Hematopoietic multipotent progenitor cell treated with erythropoietin and hydrocortisone succinate and interleukin-3 and kit ligand, for 17 days (in vitro differentiated cells): Measurements from ENCODE around the gene MYZAP.

ENCODE experiments used
- DNase-seq: peaks from one replicate; pipeline ENCODE4 v3.0.0-alpha.2; 2015; ENCODE audit warnings: low spot score

Gene MYZAP

DNA sequence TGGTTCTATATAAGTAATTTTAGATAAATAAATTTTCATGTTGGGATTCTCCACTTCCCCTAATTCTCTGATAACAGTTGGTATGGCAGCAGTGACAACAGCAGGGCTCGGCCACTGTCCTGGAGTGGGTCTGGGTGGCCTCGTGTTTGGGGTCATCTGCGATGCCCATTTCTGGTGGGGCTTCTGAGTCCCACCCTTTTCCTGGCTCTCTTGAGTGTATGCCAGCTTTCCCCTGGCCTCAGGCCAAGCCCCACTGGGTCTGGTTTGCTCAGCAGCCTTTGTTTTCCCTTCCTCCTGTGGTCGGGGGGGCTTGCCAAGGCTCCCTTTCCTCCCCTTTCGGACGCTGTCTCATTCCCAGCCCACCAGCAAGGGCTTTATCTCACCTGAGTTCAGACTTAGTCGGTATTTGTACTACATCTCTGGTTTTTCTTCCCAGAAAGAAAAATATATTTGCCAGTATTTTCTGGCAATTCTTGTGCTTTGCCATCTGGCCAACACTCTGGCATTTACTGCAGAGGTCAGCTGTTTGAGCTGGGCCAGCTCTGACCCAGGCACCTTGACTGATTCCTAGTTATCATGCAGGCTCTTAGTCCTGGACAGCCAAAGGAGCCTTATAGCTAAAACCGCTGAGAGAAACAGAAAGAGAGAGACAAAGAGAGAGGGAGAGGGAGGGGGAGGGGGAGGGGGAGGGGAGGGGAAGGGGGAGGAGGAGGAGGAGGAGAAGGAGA is 35.2 kb downstream of the MYZAP start:
- no peak for DNase-seq

DNA sequence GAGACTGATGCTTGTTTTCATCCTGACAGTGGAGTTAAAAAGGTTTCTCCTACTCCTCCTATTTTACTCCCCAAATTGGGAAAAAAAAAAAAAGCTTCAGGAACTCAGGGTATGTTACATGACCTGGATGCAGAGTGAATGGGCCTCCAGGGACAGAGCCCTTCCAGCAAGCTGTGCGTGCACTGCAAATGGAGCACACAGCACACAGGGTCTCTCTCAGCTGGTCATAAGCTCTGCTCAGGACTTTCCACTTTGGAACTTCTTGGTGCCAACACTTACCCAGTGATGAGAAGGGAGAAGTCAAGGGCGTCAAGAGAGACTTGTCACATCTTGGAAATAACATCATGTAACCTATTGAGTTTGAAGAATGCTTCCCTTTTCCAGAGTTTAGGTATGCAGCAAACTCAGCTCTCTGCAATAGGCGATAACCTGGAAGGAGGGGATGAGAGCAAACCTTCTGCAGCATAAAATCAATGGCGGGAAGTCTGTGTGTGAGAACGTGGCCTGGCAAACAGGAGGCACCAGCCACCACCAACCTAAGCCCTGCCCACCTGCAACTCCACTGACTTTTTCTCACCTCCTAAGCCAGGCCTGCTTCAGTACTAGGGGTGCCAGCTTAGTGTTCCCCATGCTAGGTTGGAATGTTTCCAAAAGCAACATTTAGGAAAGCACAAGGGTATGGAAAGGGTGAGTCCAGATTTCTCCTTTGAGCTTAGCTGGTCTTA is 39.8 kb downstream of the MYZAP start:
- no peak for DNase-seq

DNA sequence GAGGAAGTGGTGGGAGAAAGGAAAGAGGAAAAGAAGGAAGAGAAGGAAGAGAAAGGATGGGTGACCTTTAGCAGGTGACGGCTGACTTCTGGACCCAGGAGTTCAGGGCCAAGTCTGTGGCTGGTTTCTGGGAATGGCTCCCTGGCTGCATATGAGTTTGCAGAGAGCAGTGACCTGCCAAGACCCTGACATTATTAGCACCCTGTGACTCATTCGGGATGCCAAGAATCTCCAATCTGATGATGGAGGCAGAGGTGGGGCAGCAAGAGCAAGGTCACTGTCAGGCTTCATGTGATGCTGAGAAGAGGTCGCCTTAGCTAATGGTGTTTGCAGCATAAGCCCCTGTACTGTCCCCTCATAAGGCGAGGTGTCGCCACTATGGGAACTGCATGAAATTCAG is 42.6 kb downstream of the MYZAP start:
- no peak for DNase-seq

DNA sequence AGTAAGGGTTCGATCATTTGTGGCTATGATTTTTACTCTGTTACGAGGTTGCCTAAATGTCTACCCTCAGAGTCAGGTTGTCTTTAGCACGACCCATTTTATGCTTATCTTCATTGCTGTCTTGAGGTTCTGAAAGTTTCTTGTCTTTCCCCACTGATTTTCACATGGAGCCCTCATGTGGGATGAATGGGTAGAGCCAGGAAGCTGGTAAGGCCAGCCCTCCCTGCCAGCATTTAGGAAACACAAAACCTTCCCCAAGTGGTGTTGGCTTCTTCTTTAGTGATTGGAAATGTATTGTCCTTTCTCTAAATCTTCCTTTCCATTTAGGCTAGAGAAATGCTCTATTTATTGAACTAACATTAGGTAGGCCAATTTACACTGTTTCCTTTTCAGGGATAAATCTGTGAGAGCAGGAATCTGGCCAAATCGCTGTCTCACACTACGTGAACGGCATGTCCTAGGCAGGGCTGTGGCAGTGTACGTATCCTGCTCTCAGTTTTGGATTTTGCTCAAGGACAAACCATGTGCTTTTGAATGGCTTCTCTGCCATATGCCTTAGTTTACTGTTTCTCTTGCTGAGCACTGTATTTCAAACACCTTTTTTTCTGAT is 43.7 kb downstream of the MYZAP start:
- DNase-seq: no peak

DNA sequence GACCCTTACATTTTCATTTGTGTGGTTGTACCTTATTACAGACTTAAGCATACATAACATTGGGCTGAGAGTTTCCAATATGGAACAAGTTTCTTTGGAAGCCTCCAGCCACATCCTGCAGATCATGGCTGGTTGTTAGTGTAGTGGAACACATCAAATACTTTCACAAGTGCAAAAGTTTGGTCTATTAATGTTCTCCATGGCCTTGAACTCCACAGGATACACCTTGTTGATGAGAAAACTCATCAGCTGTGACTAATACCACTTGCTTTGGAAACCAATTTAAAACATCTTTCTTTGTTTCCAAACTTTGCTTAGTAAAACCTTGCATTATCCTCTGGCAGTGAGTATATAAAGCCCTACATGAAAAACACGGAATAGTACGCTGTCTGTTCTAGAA is 46.1 kb downstream of the MYZAP start:
- no peak for DNase-seq

DNA sequence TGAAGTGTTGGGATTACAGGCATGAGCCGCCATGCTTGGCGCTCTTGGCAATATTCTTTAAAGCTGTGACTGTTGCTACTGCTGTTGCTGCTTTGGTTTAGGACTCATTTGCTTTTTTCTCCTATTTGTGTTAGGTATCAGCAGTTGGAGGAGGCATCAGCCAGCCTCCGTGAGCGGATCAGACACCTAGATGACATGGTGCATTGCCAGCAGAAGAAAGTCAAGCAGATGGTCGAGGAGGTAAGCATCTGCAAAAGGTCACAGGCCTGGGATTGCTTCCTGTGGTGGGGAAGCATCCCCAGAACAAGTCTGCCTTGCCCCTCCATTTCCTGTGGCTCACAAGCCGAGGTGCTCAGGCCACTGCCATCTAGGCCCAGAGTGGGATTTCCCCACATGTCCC is 47.6 kb downstream of the MYZAP start:
- DNase-seq: no peak

DNA sequence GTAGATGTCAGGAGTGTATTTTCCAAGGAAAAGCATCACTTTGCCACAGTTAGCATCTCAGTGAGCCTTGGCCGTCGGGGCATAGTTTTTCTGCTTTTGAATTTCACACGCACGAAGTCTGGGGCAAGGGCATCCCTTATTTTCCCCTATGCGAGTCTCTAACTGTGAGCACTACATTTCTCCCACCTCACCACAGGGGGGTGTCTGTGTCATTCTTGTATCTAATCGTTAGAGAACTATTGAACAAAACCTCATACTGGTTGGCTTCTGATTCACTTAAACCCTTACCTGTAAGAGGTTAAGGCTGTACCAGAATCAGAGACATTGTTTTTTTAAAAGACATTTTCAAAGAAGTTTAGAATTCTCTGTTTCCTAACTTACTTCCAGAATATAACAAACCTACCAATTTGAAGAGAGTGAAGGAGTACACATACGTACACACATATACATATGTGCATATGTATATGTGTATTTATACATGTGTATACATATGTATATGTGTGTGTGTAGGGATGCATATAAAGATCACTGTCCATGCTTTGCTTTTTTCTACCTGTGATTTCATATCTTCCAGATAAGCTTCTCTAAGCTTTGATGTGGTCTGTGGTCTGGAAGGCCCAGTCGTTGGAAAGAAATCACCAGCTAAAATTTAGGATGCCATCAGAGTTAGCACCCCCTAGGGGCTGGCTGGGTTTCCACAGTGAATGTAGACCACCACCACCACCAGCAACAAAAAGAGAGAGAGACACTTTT is 49.4 kb downstream of the MYZAP start:
- DNase-seq: no peak

DNA sequence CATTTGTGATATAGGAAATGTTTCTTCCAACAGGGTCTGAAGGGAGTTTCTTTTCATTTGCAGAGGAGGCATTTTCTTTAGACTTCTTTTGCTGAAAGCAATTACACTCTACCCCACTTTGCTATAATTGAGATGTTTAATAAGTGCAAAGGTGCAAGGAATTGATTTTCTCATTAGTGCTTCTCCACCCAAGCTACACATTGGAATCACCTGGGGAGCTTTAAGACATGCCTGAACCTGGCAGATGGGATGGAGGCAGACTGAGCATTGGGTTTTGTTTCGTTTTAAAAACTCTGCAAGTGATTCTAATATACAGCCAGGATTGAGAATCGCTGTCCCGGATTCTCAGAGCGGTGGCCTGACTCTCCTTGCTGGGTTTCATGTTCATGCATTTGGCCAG is 52.1 kb downstream of the MYZAP start:
- DNase-seq: no peak

DNA sequence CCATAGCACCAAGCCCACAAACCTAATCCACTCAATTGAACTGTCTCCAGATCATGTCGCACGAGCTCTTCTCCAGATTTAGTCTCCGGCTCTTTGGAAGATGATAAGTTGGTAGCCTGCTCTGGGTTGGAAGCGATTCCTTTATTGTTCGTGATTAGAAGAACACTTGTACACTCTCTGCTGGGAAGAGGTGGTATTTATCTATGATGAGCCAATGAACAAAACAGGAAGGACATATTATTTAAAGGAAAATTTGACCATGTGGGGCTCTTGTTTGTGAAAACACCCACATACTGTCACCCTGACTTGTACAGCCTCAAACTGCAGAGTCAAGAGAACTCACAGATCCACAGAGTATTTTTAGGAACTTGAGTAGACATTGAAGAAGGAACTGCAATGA is 54.4 kb downstream of the MYZAP start:
- DNase-seq: no peak

DNA sequence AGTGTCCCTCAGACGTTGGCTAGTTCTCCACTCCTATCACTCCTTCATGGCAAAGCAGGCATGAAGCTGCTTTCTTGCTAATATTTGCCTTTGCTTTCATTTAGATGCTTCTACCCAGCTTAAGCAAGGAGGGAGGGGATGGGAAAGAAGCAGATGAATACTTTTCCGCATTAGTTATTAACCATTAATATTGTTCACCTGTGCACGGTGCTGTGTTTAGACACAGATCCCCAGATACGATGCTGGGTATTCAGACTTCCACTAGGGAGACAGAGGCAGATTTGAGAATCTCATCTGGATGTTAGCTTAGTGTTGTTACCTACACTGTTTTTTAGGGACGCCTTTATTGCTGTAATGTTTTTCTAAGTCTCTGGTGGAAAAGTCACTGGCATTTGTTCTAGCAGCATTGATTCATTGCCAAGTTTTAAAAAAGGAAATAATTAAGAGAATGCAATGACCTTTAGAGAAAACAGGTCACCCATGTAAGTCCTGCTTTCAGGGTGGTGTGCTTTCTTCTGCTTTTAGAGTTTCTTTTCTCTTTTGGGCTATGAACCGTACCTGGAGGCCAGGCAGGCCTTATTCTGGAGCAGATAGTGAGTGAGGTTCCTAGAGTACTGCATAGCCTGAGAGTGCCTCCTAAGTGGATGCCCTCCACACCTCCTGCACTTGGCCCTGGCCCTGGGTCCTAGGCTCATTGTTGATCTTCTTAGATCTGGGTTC is 55.5 kb downstream of the MYZAP start:
- no peak for DNase-seq

DNA sequence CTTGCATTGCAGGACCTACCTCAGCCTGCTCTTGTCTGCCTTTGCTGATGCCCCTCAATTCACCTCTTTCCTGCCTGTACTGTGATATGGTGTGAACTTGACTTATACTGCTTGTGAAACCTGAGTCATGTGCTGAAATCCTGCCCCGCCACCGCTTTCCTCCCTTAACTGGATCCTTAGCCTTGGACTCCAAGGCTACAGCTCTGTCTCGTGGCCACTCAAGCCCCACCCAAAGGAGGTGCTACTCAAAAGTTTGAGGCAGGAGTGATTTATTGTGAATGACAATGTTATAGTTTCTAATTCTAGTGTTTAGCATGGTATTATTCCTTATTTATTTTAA is 56.1 kb downstream of the MYZAP start:
- DNase-seq: no peak

DNA sequence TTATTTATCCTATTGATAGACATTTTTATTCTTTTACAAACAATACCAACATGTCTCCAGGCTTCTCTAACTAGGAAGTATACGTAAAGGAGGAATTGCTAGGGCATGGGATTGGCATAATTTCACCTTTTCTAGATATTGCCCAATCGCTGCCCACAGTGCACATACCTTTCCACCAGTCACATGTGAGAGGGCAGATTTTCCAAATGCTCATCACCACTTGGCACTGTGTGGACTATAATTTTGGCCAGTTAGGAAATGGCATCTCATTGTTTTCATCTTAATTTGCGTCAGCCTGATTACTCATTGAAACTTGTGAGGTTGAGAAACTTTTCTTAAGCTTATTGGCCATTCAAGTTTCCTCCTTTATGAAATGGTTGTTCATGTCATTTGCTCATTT is 57.4 kb downstream of the MYZAP start:
- DNase-seq: no peak

DNA sequence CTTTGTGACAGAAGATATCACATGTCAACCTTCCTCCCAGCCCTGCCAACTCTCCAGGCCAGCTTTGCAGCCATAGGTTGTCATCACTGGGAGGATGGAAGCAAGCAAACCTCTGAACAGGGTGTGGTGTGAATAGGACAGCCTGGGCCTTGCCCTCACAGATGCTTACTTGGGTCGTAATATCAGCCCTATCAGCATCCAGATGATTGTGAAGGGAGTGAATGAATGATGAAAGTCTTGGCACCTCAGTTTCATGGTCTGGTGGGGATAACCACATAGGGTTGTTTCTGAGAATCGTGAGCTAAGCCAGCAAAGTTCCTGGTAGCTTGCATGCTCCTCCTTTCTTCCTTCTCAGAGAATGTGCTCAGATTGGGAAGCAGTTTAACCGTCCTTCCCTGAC is 59.7 kb downstream of the MYZAP start:
- DNase-seq: no peak

DNA sequence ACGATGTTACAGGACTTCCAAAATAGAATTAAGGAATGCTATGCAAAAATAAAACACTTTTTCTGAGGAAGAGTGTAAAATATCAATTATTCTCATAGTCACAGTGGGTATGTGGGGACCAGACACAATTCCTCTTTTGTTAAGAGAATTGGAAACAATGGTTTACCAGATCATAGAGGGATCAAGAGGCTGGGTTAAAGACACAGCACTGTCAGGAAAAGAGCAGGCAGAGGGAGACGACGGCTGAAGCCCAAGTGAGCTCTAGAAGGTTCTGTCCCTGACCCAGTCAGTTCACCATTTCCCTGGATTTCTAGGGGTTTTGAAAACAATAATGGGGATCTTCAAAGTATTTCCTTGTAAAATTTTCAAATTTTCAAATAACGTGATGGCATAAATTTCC is 60.8 kb downstream of the MYZAP start:
- DNase-seq: no peak

DNA sequence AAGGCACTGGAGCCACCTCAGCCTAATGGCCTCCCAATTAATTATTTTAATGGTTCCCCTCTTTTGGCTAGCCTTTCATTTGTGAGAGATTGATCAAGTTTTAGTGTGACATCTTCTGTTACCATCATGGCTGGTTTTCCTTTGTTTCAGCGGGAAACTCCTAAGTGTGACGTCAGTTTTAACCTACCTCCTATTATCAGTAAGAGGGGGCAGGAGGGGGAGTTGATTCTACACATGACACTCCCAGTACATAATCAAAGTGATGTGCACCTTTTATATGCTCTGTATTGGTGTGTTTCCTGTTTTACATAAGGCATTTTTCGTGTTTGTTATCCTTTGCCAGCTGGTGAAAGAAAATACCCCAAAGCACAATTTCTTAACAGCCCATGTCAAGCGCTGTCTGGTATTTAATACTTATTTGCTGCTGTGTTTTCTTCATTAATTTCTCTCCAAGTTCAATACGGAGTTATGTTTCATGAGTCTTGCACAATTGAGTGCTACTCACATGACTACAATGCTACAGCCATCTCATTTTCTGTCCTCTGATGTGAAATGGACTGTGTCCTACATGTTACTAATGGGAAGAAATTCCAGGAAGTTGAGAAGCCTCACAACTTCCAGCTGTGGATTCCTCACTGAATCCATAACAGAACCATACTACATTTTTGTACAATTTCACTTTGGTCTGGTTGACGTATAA is 62.6 kb downstream of the MYZAP start:
- no peak for DNase-seq

DNA sequence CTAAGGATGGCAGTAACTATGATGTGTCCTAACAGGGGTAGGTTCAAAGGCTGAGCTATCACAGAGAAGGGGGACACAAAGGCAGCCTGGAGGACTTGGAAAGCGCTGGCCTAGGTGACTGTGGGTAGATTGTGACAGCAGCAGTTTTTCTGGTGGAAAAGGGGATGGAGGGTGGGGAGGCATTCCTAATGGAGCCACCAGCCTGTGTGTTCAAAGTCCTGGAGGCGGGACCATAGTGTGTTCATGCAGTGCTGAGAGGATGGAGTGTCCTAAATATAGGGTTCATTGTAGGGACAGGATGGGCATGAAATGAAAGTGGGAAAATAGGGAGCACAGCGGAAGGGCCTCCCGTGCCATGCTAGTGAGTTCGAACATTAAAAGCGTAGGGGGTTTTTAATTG is 63.3 kb downstream of the MYZAP start:
- DNase-seq: no peak

DNA sequence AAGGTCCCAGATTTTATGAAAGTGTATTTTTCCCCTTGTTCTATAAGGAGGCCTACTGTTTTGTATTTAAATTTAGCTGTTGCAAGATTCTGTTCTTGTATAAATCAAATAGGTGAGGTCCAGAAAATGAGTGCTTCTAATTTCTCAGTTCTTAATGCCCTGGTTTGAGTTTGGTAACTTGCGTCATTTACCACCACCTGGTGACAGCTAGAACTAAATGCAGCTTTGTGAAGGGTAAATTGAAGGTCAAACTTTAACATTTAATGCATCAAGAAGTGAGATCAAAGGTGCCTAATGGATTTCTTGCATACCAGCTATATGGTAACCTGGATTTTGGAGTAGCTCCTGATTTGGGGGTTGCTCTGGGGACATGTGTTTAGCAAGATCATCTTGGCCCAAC is 64.1 kb downstream of the MYZAP start:
- DNase-seq: no peak

DNA sequence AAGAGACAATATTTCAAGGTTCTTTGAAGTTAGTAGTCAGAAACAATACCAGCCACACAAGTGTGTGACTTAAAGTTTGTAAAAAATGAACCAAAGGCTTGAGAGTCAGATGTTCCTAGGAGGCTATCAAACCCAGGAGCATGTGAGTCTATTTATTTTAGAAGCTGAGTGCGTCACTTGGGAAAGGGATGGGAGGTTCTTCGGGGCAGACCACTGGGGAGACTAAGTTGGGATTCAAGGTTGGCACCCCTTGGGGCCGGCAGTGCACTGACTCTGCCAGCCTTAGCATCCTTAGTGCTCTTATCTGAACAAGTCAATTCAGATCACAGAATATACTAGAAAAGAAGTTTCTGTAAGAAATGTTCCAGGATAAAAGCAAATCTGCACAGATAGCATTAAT is 64.7 kb downstream of the MYZAP start:
- DNase-seq: no peak

DNA sequence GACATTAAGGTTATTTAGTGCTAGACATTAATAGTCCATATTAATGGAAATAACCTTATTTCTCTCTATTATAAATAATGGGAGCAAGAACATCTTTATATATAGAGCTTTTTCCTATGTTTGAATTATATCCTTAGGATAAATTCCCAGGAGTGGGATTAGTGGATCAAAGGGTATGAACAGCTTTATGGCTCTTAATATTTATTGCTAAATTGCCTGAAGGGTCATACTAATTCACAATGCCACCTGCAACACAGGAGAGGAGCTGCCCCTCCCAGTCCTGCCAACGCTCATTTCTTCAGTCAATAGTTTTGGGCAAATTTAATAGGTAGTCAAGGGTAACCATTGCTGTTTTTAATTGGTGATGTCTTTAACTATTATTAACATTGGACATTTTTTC is 65.9 kb downstream of the MYZAP start:
- DNase-seq: no peak

DNA sequence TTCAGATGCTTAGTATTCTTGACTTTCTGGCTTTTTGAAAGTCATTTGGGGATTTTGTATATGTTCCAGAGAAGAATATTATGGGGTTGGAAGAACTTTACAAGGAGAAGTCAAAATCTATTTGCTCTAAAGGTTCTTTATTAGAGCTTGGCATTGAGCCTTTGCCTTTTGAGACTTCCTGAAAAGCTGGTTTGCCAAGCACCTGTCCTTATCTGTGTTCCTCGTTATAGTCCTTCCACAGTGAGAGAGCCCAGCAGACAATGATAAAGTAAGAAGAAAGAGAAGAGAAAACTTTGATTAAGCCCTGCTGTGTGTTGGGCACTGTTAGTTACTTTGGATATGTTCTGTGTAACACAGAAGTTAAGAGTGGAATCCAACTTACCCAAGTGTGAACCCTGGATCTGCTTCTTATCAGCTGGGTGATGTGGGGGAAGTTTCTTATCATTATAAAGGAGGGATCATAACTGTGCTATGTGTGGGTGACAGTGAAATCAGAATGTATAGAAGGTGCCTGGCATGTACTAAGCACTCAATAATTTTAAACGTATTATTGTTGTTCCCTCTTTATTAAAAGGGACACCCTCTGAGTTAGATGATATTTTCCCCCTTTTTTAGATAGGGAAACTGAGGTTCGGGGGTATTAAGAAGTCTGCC is 70.5 kb downstream of the MYZAP start:
- no peak for DNase-seq

DNA sequence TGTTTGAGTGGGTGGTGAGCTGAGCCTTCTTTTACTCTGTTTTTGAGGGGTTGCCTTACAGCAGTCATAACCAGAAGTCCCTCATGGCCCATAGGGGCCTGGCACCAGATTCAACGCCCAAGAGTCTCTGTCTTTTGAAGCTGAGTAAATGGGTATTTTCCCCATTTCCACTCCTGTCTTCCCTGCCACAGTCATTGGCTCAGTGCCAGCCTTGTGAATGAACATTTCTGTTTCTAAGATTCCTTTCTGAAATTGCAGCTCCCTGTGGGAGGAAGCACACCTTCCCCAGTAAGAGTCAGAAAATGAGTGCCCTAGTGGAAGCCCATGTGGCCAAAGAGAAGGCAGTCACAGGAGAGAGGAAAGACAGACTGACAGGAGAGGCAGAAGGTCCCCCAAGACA is 71.1 kb downstream of the MYZAP start:
- no peak for DNase-seq
